Stimulated activated CD8-positive, alpha-beta memory T cell treated with anti-CD3 and anti-CD28 coated beads, Interleukin-12 subunit alpha, Interleukin-12 subunit beta, amount 100 ng/mL, for 4 hours (primary cell): ENCODE data around the gene UTS2R.
"Not testable (repeated sequence)": the region's sequence is repeated elsewhere in the genome, so short reads cannot be mapped to it uniquely, and the experiment has no call there.

ENCODE experiments used
- DNase-seq: peaks from one replicate; pipeline ENCODE4 v3.0.0-alpha.2; 2020; ENCODE audit warnings: low read depth

UTS2R gene

GRCh38 chr17:82408938-82409318, 37.4 kb downstream of the UTS2R start:
- DNase-seq: no peak

GRCh38 chr17:82410014-82410716, 38.6 kb downstream of the UTS2R start:
- DNase-seq: no peak

GRCh38 chr17:82411396-82412053, 40.0 kb downstream of the UTS2R start:
- DNase-seq: no peak

- DNase-seq: not testable (repeated sequence)
Observed at GRCh38 chr17:82412081-82412480, 40.5 kb downstream of the UTS2R start.

- DNase-seq: no peak
Observed at GRCh38 chr17:82412535-82413520, 41.3 kb downstream of the UTS2R start.

- DNase-seq: peak; percentile 48
Observed at GRCh38 chr17:82414548-82415281, 43.1 kb downstream of the UTS2R start.

- DNase-seq: no peak
Observed at GRCh38 chr17:82415336-82415735, 43.8 kb downstream of the UTS2R start.

- DNase-seq: no peak
Observed at GRCh38 chr17:82415786-82416185, 44.2 kb downstream of the UTS2R start.

GRCh38 chr17:82416264-82416663, 44.7 kb downstream of the UTS2R start:
- no peak for DNase-seq

GRCh38 chr17:82416771-82417170, 45.2 kb downstream of the UTS2R start:
- no peak for DNase-seq

- peak; percentile 78 for DNase-seq
Observed at GRCh38 chr17:82418001-82418986, 46.7 kb downstream of the UTS2R start, which contains the start of the genes HEXD and OGFOD3. TSS of gene HEXD (plus strand) at chr17:82418347. CDS start at chr17:82419800, 1,453 bp downstream. TSS of gene OGFOD3 (minus strand) at chr17:82418586. CDS start at chr17:82418485, 101 bp downstream.

GRCh38 chr17:82419540-82419939, 48.0 kb downstream of the UTS2R start:
- no peak for DNase-seq

- peak; percentile 18 for DNase-seq
Observed at GRCh38 chr17:82424001-82424862, 52.7 kb downstream of the UTS2R start.

- no peak for DNase-seq
Observed at GRCh38 chr17:82424863-82425159, 53.2 kb downstream of the UTS2R start.
